ENCODE results near the gene SNRPA. TPM values are rescaled to one million over a fixed set of nuclear protein-coding genes. Genes with fewer than 3 reads are reported as not detected.

SNRPA gene
- total and polyA plus RNA-seq, 2 of the 13 experiments (the other 11 are each of a cell fraction or from before 2014, with no cell fraction given) = 59.6 to 162 TPM

DNA sequence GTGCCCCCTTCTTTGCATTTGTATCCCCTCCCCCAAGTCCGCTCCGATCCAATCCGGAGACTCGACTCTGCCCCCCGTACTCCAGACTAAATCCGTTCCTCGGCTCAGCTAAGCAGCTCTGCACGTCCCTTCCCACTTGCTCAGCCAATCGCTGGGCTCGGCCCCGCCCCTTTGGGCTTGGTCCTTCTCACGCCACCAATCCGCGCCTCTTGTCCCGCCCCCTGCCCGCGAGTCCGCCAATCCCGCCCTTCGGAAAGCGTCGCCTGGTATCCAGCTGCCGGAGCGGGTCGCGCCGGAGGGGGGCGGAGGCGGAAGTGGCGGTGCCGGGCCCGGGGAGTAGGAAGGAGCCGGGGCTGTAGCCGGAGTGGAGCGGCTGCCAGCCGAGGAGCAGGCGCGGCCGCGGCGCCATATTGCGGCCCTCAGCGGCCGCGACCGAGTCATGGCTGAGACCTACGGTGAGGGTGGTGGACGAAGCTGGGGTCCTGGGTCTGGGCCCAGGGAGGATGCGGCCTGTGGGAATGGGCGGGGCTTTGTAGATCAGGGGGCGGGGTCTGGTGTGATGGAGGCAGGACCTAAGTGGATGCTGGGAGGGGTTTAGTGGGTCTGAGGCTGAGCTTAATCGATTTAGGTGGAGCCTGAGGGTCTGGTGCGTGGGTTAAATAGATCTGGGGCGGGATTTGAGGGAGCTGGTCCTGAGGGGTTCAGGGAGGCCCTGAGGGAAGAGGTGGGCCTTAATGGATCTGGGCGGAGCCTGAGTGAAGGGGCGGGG, 27.1 kb downstream of the SNRPA start, which contains the start of gene RAB4B (continued):
- TF ChIP-seq, protein P1, sequence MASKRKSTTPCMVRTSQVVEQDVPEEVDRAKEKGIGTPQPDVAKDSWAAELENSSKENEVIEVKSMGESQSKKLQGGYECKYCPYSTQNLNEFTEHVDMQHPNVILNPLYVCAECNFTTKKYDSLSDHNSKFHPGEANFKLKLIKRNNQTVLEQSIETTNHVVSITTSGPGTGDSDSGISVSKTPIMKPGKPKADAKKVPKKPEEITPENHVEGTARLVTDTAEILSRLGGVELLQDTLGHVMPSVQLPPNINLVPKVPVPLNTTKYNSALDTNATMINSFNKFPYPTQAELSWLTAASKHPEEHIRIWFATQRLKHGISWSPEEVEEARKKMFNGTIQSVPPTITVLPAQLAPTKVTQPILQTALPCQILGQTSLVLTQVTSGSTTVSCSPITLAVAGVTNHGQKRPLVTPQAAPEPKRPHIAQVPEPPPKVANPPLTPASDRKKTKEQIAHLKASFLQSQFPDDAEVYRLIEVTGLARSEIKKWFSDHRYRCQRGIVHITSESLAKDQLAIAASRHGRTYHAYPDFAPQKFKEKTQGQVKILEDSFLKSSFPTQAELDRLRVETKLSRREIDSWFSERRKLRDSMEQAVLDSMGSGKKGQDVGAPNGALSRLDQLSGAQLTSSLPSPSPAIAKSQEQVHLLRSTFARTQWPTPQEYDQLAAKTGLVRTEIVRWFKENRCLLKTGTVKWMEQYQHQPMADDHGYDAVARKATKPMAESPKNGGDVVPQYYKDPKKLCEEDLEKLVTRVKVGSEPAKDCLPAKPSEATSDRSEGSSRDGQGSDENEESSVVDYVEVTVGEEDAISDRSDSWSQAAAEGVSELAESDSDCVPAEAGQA (IDR thresholded peaks at IDR 0.05; ENCODE audit: low read depth) = 0 out of 2 replicates have a peak, but pooled peaks have one; percentile 28
- TF ChIP-seq, protein P1 (CRISPR knock-in tag; IDR thresholded peaks at IDR 0.05; ENCODE audit: borderline replicate concordance) = no peak
- TF ChIP-seq, protein P2, sequence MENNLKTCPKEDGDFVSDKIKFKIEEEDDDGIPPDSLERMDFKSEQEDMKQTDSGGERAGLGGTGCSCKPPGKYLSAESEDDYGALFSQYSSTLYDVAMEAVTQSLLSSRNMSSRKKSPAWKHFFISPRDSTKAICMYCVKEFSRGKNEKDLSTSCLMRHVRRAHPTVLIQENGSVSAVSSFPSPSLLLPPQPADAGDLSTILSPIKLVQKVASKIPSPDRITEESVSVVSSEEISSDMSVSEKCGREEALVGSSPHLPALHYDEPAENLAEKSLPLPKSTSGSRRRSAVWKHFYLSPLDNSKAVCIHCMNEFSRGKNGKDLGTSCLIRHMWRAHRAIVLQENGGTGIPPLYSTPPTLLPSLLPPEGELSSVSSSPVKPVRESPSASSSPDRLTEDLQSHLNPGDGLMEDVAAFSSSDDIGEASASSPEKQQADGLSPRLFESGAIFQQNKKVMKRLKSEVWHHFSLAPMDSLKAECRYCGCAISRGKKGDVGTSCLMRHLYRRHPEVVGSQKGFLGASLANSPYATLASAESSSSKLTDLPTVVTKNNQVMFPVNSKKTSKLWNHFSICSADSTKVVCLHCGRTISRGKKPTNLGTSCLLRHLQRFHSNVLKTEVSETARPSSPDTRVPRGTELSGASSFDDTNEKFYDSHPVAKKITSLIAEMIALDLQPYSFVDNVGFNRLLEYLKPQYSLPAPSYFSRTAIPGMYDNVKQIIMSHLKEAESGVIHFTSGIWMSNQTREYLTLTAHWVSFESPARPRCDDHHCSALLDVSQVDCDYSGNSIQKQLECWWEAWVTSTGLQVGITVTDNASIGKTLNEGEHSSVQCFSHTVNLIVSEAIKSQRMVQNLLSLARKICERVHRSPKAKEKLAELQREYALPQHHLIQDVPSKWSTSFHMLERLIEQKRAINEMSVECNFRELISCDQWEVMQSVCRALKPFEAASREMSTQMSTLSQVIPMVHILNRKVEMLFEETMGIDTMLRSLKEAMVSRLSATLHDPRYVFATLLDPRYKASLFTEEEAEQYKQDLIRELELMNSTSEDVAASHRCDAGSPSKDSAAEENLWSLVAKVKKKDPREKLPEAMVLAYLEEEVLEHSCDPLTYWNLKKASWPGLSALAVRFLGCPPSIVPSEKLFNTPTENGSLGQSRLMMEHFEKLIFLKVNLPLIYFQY (CRISPR knock-in tag; IDR thresholded peaks at IDR 0.05; ENCODE audit: borderline replicate concordance) = no peak
- TF ChIP-seq, protein P3, sequence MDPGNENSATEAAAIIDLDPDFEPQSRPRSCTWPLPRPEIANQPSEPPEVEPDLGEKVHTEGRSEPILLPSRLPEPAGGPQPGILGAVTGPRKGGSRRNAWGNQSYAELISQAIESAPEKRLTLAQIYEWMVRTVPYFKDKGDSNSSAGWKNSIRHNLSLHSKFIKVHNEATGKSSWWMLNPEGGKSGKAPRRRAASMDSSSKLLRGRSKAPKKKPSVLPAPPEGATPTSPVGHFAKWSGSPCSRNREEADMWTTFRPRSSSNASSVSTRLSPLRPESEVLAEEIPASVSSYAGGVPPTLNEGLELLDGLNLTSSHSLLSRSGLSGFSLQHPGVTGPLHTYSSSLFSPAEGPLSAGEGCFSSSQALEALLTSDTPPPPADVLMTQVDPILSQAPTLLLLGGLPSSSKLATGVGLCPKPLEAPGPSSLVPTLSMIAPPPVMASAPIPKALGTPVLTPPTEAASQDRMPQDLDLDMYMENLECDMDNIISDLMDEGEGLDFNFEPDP (CRISPR knock-in tag; conservative IDR thresholded peaks at IDR 0.05) = no peak
- no peak for TF ChIP-seq FOSL1 (CRISPR knock-in tag; IDR thresholded peaks at IDR 0.05; ENCODE audit: borderline replicate concordance)
- TF ChIP-seq ZNF251 (CRISPR knock-in tag; IDR thresholded peaks at IDR 0.05) = no peak
- peak; percentile 11; the same call in 1 of the 2 replicates for TF ChIP-seq RFX5 (IDR thresholded peaks at IDR 0.05; ENCODE audit: low read depth, low read length)
- peak; percentile 82 for TF ChIP-seq GATAD1 (CRISPR knock-in tag; IDR thresholded peaks at IDR 0.05)
- TF ChIP-seq MEIS1 (CRISPR knock-in tag; IDR thresholded peaks at IDR 0.05; ENCODE audit: borderline replicate concordance) = 0 out of 2 replicates have a peak, but pooled peaks have one; percentile 31
- no peak for TF ChIP-seq RFX1 (IDR thresholded peaks at IDR 0.05)
- TF ChIP-seq HDAC1 (CRISPR knock-in tag; IDR thresholded peaks at IDR 0.05) = peak; percentile 90
- TF ChIP-seq AGO2 (optimal IDR thresholded peaks at IDR 0.05; ENCODE audit: low read depth, low read length) = peak; percentile 52
- no peak for TF ChIP-seq FLYWCH1 (CRISPR knock-in tag; IDR thresholded peaks at IDR 0.05)
- TF ChIP-seq ZNF816 (CRISPR knock-in tag; IDR thresholded peaks at IDR 0.05; ENCODE audit: borderline replicate concordance) = no peak
- TF ChIP-seq MXD4 (CRISPR knock-in tag; IDR thresholded peaks at IDR 0.05) = 0 out of 2 replicates have a peak, but pooled peaks have one; percentile 6
- no peak for TF ChIP-seq ZNF292 (CRISPR knock-in tag; IDR thresholded peaks at IDR 0.05; ENCODE audit: borderline replicate concordance, low read depth)
- TF ChIP-seq ELF4 (CRISPR knock-in tag; IDR thresholded peaks at IDR 0.05; ENCODE audit: borderline replicate concordance) = 0 out of 2 replicates have a peak, but pooled peaks have one; percentile 83
- TF ChIP-seq SMAD9 (CRISPR knock-in tag; IDR thresholded peaks at IDR 0.05) = no peak

Data from HepG2 (cell line).